Transverse colon (tissue), 4 donors: ENCODE results near the gene DDX10. TPM values are rescaled to one million over a fixed set of nuclear protein-coding genes. Genes with fewer than 3 reads are reported as not detected.
A peak's percentile ranks its signal among the peaks of the same experiment; 100 is the strongest.

Experiments
- DNase-seq: peaks from one replicate; pipeline ENCODE4 v3.0.0-alpha.2; 2019
- H3K27ac ChIP-seq, 4 donors: fragments of 200-600 bp; sonication (generic); 2 replicates each; pipeline ENCODE4 v1.5.1; 2016 to 2018; ENCODE audit warnings: inconsistent platforms in 4 of 4
- H3K27me3 ChIP-seq: fragments of 200-600 bp; sonication (generic); 2 replicates; pipeline ENCODE4 v1.5.1; 2017; ENCODE audit warnings: inconsistent platforms
- H3K36me3 ChIP-seq, 4 donors: fragments of 200-600 bp; sonication (generic); 2 replicates each; pipeline ENCODE4 v1.5.1; 2017 to 2019; ENCODE audit warnings: inconsistent platforms in 4 of 4
- H3K4me1 ChIP-seq, 4 donors: fragments of 200-600 bp; sonication (generic); 2 replicates each; pipeline ENCODE4 v1.5.1; 2017 to 2020; ENCODE audit warnings: inconsistent platforms in 4 of 4
- H3K4me3 ChIP-seq, 4 donors: fragments of 200-600 bp; sonication (generic); 1 replicate in 1 of 4; 2 replicates in 3 of 4; pipeline versions ENCODE4 v1.5.1 to v1.6.1; 2017 to 2019; ENCODE audit warnings: inconsistent platforms in 4 of 4
- H3K9me3 ChIP-seq, 2 donors: fragments of 200-600 bp; sonication (generic); 2 replicates each; pipeline ENCODE4 v1.5.1; 2017 to 2019; ENCODE audit warnings: inconsistent platforms in 2 of 2
- CTCF ChIP-seq, 5 experiments: fragments of 200-600 bp in 3 of 5; fragments of 450-650 bp in 2 of 5; sonication (generic) in 3 of 5; IDR thresholded peaks; 1 replicate in 2 of 5; 2 replicates in 3 of 5; pipeline ENCODE4 v1.5.1; 2016 to 2017; ENCODE audit warnings: antibody characterized with exemption in 5 of 5, inconsistent platforms in 3 of 5, mild to moderate bottlenecking in 2 of 5, moderate library complexity in 1 of 5
- EP300 ChIP-seq: sonication (generic); formaldehyde crosslinking; IDR thresholded peaks from one replicate; pipeline ENCODE4 v1.6.1; 2017; ENCODE audit warnings: antibody characterized with exemption, low read depth
- POLR2A ChIP-seq: fragments of 450-650 bp; IDR thresholded peaks from one replicate; pipeline ENCODE4 v1.6.1; 2016; ENCODE audit warnings: antibody characterized with exemption, mild to moderate bottlenecking, moderate library complexity
- POLR2AphosphoS5 ChIP-seq, 3 donors: sonication (generic); formaldehyde crosslinking; IDR thresholded peaks; one replicate each; pipeline ENCODE4 v1.6.1; 2016; ENCODE audit warnings: antibody characterized with exemption in 3 of 3
- WGBS, 2 donors: methylation state at CpG; one replicate each; pipeline ENCODE4 v1.1.5; 2018; ENCODE audit warnings: low coverage in 1 of 2; 5-methylcytosine and 5-hydroxymethylcytosine counted together
- in situ Hi-C, 4 donors: fragments of 200-750 bp; cut with MboI; loops; one replicate each; pipeline versions ENCODE4 v1.15.0 to v1.15.1; 2017; ENCODE audit warnings: low sequenced_read_pairs in 3 of 4, low pct_ligation_motif_present in 1 of 4, low pct_unique_long_range_greater_than_20kb in 1 of 4
- intact Hi-C: fragments of 100-400 bp; cut with DNase I; formaldehyde crosslinking; loops from one replicate; pipeline ENCODE4 v1.15.1; 2023; ENCODE audit warnings: low total_unique reads
- total RNA-seq, 4 donors: library from RNA; depleted of rRNA; stranded (reverse); fragments of >200 nt; gene quantifications; one replicate each; pipeline ENCODE4 v1.1.0, GENCODE V29; 2016

The DDX10 gene
- total RNA-seq, 4 donors from 2014 or later: 7.6 to 38.2 (median 12.6) TPM

DNA sequence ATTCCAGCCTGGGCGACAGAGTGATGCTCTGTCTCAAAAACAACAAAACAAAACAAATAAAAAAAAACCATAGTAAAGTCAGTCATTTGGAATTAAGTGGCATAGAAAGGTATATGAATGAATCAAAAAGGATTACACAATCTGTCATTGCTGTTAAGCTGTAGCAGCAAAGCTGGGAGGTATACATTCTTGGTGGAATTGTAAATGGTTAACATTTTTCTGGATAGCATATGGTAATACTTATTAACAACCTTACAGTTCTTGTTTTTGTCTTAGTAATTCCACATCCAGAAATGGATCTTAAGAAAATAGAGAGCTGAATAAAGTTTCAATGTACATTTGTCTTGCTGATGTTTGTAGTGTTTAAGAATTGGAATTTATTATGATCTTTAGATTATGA, 30.0 kb downstream of the DDX10 start:
- in situ Hi-C loops: loop anchor here in 1 of 4 donors (25.0 kb wide), 1 partner anchor 992 kb away; no protein-coding TSS in a partner anchor

DNA sequence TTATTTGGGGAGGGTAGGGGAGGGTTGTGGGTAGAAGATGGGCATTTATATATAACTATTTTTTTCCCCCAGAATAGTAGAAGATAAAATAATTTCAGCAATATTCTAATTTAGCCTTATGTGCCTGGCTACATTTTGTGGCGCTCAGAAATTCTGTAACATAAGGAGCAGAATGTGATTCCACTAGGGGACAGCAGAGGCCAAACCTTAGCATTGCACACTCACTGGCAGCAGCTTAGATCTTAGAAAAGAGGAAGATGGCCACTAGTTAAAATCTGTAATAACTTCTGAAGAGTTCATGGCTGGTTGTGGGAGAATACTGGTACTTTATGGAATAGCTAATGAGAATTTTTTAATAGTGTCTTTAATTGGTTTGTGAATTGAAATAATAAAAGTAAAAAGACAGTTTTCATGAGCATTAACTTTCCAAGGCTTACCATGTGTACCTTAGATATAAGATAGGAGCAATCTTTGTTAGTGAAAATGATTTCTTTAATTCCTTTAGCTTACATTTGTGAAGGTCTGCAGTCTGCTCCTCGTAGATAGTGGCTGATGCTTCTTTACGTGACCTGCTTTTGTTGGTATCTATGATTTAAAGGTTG, 33.1 kb downstream of the DDX10 start:
- 56 to 79% methylated on average over 1 to 3 of the region's 3 CpGs for WGBS, 2 donors
- TF ChIP-seq POLR2AphosphoS5 (IDR thresholded peaks at IDR 0.05) (no peak), POLR2A (no peak), CTCF (IDR thresholded peaks at IDR 0.05) (peak; percentile 68 to 81 (median 76)), EP300 (no peak)
- in situ Hi-C loops: loop anchor here in 1 of 4 donors (25.0 kb wide), 1 partner anchor 989 kb away; no protein-coding TSS in a partner anchor
- H3K4me1 ChIP-seq: no peaks in the 10 kb centered on the region
- intact Hi-C loops: no loop called here
- H3K27ac ChIP-seq: no peak overlapping the region
- no peak overlapping the region for H3K4me3 ChIP-seq
- H3K9me3 ChIP-seq: no peaks in the 10 kb centered on the region
- DNase-seq: peak; percentile 29
- H3K27me3 ChIP-seq: no peaks in the 10 kb centered on the region
- peaks cover 0 to 13% (median 1%) of the 10 kb centered on the region in 4 donors for H3K36me3 ChIP-seq

More for the DNA sequence above, 30.0 kb downstream of the DDX10 start:
- intact Hi-C loops: no loop called here
- Histone ChIP-seq H3K27me3 (no peaks in the 10 kb centered on the region), H3K27ac (no peak overlapping the region), H3K36me3 (peaks cover 0 to 15% (median 3%) of the 10 kb centered on the region in 4 donors), H3K9me3 (no peaks in the 10 kb centered on the region), H3K4me1 (no peaks in the 10 kb centered on the region), H3K4me3 (no peak overlapping the region)
- 92 to 100% methylated on average over 1 of the region's 1 CpG for WGBS, 2 donors
- TF ChIP-seq CTCF (IDR thresholded peaks at IDR 0.05) (no peak), POLR2AphosphoS5 (IDR thresholded peaks at IDR 0.05) (no peak), POLR2A (no peak), EP300 (no peak)
- no peak for DNase-seq

DNA sequence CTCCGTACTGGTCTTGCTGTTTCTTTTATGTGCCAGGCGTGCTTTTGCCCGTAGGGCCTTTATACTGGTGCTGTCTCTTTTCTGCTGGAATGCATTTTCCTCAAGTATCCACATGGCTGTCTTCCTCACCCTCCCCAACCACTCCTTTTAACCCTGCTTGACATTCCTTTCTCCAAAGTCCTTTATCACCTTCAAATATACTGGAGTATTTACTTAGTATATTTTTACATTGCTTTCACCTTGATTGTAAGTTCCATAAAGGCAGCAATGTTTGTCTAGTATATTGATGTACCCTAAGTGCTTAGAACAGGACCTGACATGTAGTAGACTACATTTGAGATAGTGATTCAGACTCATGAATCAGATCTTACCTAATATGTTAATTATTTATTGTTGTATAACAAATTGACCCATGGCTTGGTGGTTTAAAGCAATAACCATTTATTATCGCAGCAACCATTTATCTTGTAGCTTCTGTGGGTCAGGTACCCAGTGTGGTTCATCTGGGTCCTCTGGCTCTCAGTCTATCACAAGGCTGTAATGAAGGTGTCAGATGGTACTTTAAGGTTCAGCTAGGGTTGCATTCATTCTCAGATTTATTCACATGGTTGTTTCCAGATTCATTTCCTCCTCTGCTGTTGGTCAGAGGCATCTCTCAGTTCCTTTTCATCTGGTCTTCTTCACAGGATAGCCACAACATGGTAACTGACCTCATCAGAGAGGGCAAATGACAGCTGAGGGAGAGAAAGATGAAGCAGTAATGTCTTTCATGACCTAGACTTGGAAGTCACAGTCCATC, 34.2 kb downstream of the DDX10 start:
- in situ Hi-C loops: loop anchor here in 1 of 4 donors (25.0 kb wide), 1 partner anchor 988 kb away; no protein-coding TSS in a partner anchor

More for the DNA sequence above, 34.2 kb downstream of the DDX10 start:
- H3K27me3 ChIP-seq: no peaks in the 10 kb centered on the region
- no peaks in the 10 kb centered on the region for H3K4me1 ChIP-seq
- 93 to 94% methylated on average over 4 of the region's 4 CpGs for WGBS, 2 donors
- no peak overlapping the region for H3K4me3 ChIP-seq
- H3K9me3 ChIP-seq: no peaks in the 10 kb centered on the region
- DNase-seq: no peak
- H3K36me3 ChIP-seq: peaks cover 0 to 6% (median 3%) of the 10 kb centered on the region in 4 donors
- intact Hi-C loops: no loop called here
- no peak overlapping the region for H3K27ac ChIP-seq
- no peak for TF ChIP-seq POLR2AphosphoS5 (IDR thresholded peaks at IDR 0.05)
- no peak for TF ChIP-seq POLR2A
- TF ChIP-seq CTCF (IDR thresholded peaks at IDR 0.05): no peak
- TF ChIP-seq EP300: no peak
